ENCODE results near the gene HYAL1.

Gene HYAL1

DNA sequence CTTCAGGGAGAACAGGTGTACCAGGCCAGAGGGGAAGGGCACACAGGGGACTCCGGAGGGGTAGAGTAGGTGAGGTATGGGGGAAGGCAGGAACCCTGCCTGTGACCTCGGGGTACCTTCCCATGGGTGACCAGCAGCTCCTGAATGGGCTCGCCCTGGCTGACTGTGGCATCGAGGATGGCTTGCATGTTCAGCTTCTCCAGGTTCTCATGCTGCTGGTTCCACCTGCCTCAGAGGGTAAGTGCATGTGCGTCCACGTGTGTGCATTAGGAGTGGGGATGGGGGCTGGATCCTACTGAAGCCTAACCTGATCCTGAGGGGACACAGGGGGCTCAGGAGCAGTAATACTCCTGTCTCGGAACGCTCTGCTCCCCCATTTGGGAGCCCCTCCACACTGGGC is 41.6 kb upstream of the HYAL1 start (continued):
- TF ChIP-seq, protein P1, sequence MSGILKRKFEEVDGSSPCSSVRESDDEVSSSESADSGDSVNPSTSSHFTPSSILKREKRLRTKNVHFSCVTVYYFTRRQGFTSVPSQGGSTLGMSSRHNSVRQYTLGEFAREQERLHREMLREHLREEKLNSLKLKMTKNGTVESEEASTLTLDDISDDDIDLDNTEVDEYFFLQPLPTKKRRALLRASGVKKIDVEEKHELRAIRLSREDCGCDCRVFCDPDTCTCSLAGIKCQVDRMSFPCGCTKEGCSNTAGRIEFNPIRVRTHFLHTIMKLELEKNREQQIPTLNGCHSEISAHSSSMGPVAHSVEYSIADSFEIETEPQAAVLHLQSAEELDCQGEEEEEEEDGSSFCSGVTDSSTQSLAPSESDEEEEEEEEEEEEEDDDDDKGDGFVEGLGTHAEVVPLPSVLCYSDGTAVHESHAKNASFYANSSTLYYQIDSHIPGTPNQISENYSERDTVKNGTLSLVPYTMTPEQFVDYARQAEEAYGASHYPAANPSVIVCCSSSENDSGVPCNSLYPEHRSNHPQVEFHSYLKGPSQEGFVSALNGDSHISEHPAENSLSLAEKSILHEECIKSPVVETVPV (CRISPR knock-in tag; IDR thresholded peaks at IDR 0.05): no peak

DNA sequence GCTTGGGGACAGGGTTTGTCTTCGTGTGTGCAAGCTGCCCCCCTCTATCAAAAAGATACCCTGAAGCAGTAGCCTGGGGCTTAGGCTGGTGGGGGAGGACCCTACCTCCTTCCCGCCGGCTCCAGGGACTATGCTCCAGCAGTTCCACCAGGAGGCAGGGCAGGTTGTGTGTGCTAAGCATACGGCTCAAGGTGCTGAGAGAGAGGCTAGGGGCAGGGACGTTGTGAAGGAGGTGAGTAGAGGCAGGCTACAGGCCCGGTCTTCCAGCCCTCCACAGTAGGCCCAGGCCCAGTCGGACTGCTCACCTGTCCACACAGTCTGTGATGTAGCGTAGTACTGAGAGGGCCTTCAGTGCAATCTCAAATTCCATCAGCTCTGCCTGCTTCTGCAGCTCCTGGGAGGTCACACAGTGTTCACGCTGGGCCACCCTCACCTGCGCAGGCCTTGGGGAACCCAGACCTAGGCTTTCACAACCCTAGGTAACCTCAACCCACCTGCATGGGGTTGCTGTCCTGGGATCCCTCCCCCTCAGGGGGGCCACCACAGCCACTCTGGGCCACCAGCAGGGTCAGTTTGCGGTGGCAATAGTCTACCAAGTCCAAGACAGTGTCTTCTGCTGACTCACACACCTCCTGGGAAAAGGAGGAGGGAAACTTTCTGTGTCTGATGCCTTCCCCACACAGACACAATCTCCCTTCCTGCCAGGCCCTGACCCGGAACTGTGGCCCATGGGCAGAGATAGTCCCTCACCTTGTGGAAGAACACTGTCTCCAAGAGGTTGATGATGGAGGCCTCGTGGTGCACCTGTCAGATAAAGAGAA is 39.6 kb upstream of the HYAL1 start:
- ATAC-seq: no peak
- TF ChIP-seq ISL1 (CRISPR knock-in tag; IDR thresholded peaks at IDR 0.05): no peak
- no peak for TF ChIP-seq BACH2 (CRISPR knock-in tag; IDR thresholded peaks at IDR 0.05; ENCODE audit: borderline replicate concordance)
- TF ChIP-seq, protein P2, sequence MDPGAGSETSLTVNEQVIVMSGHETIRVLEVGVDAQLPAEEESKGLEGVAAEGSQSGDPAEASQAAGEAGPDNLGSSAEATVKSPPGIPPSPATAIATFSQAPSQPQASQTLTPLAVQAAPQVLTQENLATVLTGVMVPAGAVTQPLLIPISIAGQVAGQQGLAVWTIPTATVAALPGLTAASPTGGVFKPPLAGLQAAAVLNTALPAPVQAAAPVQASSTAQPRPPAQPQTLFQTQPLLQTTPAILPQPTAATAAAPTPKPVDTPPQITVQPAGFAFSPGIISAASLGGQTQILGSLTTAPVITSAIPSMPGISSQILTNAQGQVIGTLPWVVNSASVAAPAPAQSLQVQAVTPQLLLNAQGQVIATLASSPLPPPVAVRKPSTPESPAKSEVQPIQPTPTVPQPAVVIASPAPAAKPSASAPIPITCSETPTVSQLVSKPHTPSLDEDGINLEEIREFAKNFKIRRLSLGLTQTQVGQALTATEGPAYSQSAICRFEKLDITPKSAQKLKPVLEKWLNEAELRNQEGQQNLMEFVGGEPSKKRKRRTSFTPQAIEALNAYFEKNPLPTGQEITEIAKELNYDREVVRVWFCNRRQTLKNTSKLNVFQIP (CRISPR knock-in tag; IDR thresholded peaks at IDR 0.05; ENCODE audit: borderline replicate concordance, low read depth): no peak
- TF ChIP-seq ZNF8 (CRISPR knock-in tag; IDR thresholded peaks at IDR 0.05): no peak
- no peak for TF ChIP-seq TCF4 (CRISPR knock-in tag; IDR thresholded peaks at IDR 0.05; ENCODE audit: borderline replicate concordance)
- TF ChIP-seq, protein P3, sequence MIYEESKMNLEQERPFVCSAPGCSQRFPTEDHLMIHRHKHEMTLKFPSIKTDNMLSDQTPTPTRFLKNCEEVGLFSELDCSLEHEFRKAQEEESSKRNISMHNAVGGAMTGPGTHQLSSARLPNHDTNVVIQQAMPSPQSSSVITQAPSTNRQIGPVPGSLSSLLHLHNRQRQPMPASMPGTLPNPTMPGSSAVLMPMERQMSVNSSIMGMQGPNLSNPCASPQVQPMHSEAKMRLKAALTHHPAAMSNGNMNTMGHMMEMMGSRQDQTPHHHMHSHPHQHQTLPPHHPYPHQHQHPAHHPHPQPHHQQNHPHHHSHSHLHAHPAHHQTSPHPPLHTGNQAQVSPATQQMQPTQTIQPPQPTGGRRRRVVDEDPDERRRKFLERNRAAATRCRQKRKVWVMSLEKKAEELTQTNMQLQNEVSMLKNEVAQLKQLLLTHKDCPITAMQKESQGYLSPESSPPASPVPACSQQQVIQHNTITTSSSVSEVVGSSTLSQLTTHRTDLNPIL (CRISPR knock-in tag; IDR thresholded peaks at IDR 0.05; ENCODE audit: low read depth): no peak
- TF ChIP-seq, protein P4, sequence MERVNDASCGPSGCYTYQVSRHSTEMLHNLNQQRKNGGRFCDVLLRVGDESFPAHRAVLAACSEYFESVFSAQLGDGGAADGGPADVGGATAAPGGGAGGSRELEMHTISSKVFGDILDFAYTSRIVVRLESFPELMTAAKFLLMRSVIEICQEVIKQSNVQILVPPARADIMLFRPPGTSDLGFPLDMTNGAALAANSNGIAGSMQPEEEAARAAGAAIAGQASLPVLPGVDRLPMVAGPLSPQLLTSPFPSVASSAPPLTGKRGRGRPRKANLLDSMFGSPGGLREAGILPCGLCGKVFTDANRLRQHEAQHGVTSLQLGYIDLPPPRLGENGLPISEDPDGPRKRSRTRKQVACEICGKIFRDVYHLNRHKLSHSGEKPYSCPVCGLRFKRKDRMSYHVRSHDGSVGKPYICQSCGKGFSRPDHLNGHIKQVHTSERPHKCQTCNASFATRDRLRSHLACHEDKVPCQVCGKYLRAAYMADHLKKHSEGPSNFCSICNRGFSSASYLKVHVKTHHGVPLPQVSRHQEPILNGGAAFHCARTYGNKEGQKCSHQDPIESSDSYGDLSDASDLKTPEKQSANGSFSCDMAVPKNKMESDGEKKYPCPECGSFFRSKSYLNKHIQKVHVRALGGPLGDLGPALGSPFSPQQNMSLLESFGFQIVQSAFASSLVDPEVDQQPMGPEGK (CRISPR knock-in tag; IDR thresholded peaks at IDR 0.05; ENCODE audit: borderline replicate concordance): no peak
- TF ChIP-seq GLIS3 (CRISPR knock-in tag; IDR thresholded peaks at IDR 0.05): no peak
- TF ChIP-seq ZC3H10 (CRISPR knock-in tag; IDR thresholded peaks at IDR 0.05): no peak
- no peak for TF ChIP-seq RARB (CRISPR knock-in tag; IDR thresholded peaks at IDR 0.05)
- TF ChIP-seq ZFP30 (CRISPR knock-in tag; IDR thresholded peaks at IDR 0.05): no peak
- no peak for TF ChIP-seq ZNF70 (CRISPR knock-in tag; IDR thresholded peaks at IDR 0.05)
- TF ChIP-seq ARNTL (CRISPR knock-in tag; IDR thresholded peaks at IDR 0.05; ENCODE audit: borderline replicate concordance, low read depth): no peak
- TF ChIP-seq, protein P1 (CRISPR knock-in tag; IDR thresholded peaks at IDR 0.05): no peak
- no peak for TF ChIP-seq OSR1 (CRISPR knock-in tag; IDR thresholded peaks at IDR 0.05)
- TF ChIP-seq, protein P5, sequence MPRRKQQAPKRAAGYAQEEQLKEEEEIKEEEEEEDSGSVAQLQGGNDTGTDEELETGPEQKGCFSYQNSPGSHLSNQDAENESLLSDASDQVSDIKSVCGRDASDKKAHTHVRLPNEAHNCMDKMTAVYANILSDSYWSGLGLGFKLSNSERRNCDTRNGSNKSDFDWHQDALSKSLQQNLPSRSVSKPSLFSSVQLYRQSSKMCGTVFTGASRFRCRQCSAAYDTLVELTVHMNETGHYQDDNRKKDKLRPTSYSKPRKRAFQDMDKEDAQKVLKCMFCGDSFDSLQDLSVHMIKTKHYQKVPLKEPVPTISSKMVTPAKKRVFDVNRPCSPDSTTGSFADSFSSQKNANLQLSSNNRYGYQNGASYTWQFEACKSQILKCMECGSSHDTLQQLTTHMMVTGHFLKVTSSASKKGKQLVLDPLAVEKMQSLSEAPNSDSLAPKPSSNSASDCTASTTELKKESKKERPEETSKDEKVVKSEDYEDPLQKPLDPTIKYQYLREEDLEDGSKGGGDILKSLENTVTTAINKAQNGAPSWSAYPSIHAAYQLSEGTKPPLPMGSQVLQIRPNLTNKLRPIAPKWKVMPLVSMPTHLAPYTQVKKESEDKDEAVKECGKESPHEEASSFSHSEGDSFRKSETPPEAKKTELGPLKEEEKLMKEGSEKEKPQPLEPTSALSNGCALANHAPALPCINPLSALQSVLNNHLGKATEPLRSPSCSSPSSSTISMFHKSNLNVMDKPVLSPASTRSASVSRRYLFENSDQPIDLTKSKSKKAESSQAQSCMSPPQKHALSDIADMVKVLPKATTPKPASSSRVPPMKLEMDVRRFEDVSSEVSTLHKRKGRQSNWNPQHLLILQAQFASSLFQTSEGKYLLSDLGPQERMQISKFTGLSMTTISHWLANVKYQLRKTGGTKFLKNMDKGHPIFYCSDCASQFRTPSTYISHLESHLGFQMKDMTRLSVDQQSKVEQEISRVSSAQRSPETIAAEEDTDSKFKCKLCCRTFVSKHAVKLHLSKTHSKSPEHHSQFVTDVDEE (CRISPR knock-in tag; IDR thresholded peaks at IDR 0.05): no peak
- TF ChIP-seq ZFP3 (CRISPR knock-in tag; IDR thresholded peaks at IDR 0.05): no peak
- TF ChIP-seq PPARA (CRISPR knock-in tag; IDR thresholded peaks at IDR 0.05; ENCODE audit: borderline replicate concordance): no peak
- no peak for TF ChIP-seq CSDC2 (CRISPR knock-in tag; IDR thresholded peaks at IDR 0.05)
- TF ChIP-seq ZNF565 (CRISPR knock-in tag; conservative IDR thresholded peaks at IDR 0.05; ENCODE audit: low read depth): no peak
